SH-SY5Y (cell line): Measurements from ENCODE around the gene POU3F2.

Experiments
- GATA2 ChIP-seq: IDR thresholded peaks from 2 replicates; pipeline ENCODE4 v1.6.1; 2011; ENCODE audit warnings: mild to moderate bottlenecking, low read depth, low read length
- GATA3 ChIP-seq: IDR thresholded peaks from 2 replicates; pipeline ENCODE4 v1.6.1; 2011; ENCODE audit warnings: low read depth, mild to moderate bottlenecking, low read length, moderate library complexity

- TF ChIP-seq GATA3 = no peak
- TF ChIP-seq GATA2 = no peak
Observed at GRCh38 chr6:98824902-98825599, 9.3 kb upstream of the POU3F2 start.
